Activated gamma-delta T cell (primary cell): Measurements from ENCODE around the gene GUCY1A2.

ENCODE experiments used
- DNase-seq: peaks from one replicate; lab custom pipeline; 2025; lab: John Stamatoyannopoulos, UW

GUCY1A2 gene

GRCh38 chr11:106632283-106632682, 386.0 kb downstream of the GUCY1A2 start:
- DNase-seq, result no peak

DNA sequence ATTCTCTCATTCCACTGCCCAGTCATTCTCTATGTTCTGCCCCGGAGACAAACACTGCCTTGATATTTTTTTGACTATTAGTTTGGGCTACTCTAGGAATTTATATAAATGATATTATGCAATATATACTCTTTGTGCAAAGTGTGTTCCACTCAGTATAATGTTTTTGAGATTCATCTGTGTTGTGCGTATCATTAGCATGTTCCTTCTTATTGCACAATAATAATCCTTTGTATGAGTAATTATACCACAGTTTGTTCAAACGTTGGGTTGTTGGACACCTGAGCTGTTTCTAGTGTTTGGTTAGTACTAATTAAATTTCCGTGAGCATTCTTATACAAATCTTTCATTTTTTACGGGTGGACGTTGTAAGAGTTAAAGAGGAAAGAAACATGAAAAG, 390.6 kb downstream of the GUCY1A2 start:
- DNase-seq, result no peak

GRCh38 chr11:106625566-106625965, 392.7 kb downstream of the GUCY1A2 start:
- no peak for DNase-seq

- no peak for DNase-seq
These were observed 393.9 kb downstream of the GUCY1A2 start for GRCh38 chr11:106624377-106624776.
